Measurements from ENCODE around the gene PRPF6.

The PRPF6 gene

GRCh38 chr20:64027981-64028685 lies 47.2 kb downstream of the PRPF6 start:
- H3K4me3 ChIP-seq (ENCODE audit: low read length): no peak overlapping the region
- TF ChIP-seq, protein P1, sequence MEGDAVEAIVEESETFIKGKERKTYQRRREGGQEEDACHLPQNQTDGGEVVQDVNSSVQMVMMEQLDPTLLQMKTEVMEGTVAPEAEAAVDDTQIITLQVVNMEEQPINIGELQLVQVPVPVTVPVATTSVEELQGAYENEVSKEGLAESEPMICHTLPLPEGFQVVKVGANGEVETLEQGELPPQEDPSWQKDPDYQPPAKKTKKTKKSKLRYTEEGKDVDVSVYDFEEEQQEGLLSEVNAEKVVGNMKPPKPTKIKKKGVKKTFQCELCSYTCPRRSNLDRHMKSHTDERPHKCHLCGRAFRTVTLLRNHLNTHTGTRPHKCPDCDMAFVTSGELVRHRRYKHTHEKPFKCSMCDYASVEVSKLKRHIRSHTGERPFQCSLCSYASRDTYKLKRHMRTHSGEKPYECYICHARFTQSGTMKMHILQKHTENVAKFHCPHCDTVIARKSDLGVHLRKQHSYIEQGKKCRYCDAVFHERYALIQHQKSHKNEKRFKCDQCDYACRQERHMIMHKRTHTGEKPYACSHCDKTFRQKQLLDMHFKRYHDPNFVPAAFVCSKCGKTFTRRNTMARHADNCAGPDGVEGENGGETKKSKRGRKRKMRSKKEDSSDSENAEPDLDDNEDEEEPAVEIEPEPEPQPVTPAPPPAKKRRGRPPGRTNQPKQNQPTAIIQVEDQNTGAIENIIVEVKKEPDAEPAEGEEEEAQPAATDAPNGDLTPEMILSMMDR (IDR thresholded peaks at IDR 0.05; ENCODE audit: insufficient read depth, low read depth, low read length, missing control alignments): no peak
- no peak for DNase-seq (ENCODE audit: low read depth)

- no peak for DNase-seq (ENCODE audit: low read depth)
- TF ChIP-seq, protein P1 (IDR thresholded peaks at IDR 0.05; ENCODE audit: insufficient read depth, low read depth, low read length, missing control alignments): no peak
- H3K4me3 ChIP-seq (ENCODE audit: low read length): no peak overlapping the region
These were observed 48.6 kb downstream of the PRPF6 start for GRCh38 chr20:64029293-64030117.

- no peak for DNase-seq (ENCODE audit: low read depth)
- TF ChIP-seq, protein P1 (IDR thresholded peaks at IDR 0.05; ENCODE audit: insufficient read depth, low read depth, low read length, missing control alignments): no peak
- H3K4me3 ChIP-seq (ENCODE audit: low read length): no peak overlapping the region
These were observed 49.6 kb downstream of the PRPF6 start for GRCh38 chr20:64030371-64031134.

DNA sequence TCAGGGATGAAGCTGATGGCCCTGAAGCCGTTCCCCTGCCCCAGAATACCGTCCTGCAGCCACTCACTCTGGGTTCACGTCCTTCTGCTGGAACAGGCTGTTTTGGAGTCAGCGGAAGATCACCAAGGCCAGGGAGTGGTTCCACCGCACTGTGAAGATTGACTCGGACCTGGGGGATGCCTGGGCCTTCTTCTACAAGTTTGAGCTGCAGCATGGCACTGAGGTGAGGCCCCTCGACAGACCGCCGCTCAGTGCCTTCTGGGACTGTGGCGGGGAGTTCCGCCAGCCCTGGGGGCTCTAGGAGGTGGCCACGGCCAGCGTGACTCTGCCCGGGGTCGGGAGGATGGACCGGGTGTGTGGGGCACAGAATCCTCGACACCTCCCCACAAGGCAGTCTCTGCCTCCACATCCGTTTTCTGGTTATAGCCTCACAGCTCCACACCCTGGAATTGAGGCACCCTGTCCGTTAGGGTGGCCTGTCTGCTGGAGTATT lies 50.9 kb downstream of the PRPF6 start:
- TF ChIP-seq, protein P1 (IDR thresholded peaks at IDR 0.05; ENCODE audit: insufficient read depth, low read depth, low read length, missing control alignments): no peak
- no peak overlapping the region for H3K4me3 ChIP-seq (ENCODE audit: low read length)
- DNase-seq (ENCODE audit: low read depth): no peak

DNA sequence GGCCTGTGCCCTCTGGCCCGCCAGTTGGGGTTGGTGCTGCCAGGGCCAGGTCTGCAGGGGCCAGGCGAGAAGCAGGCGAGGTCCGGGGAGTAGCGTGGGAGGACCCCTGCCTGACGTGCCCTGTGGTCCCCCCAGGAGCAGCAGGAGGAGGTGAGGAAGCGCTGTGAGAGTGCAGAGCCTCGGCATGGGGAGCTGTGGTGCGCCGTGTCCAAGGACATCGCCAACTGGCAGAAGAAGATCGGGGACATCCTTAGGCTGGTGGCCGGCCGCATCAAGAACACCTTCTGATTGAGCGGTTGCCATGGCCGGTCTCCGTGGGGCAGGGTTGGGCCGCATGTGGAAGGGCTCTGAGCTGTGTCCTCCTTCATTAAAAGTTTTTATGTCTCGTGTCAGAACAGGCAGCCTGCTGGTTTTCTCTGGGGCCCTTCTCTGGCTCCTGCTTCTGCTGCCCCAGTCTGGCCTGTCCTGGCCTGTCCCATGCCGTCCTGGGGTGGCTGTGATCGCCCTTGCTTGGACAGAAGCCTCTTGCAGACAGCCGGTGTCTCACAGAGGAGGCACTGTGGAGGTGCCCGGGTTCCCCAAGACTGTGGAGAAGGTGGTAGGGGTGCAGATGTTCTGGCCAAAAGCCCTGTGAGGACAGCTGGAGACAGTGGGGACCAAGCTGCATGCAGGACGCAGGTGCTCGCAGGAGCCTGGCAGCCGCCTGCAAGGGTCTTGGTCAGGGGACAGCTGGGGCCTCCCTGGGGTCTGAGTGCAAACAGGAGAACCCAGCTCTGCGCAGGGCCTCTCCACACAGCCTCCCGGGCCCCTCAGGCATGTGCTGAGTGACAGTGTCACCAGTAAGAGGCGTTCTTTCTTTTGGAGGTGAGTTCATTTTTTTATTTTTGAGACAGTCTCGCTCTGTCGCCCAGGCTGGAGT lies 52.0 kb downstream of the PRPF6 start:
- TF ChIP-seq, protein P1 (IDR thresholded peaks at IDR 0.05; ENCODE audit: insufficient read depth, low read depth, low read length, missing control alignments): no peak
- no peak for DNase-seq (ENCODE audit: low read depth)
- no peak overlapping the region for H3K4me3 ChIP-seq (ENCODE audit: low read length)

- H3K4me3 ChIP-seq (ENCODE audit: low read length): no peak overlapping the region
- DNase-seq (ENCODE audit: low read depth): no peak
- TF ChIP-seq, protein P1 (IDR thresholded peaks at IDR 0.05; ENCODE audit: insufficient read depth, low read depth, low read length, missing control alignments): no peak
These were observed 53.1 kb downstream of the PRPF6 start for GRCh38 chr20:64033981-64034493.

Measured in epithelial cell of esophagus (primary cell).